H9 (cell line): ENCODE measurements around the gene EGLN3. TPM values are rescaled to one million over a fixed set of nuclear protein-coding genes. Genes with fewer than 3 reads are reported as not detected.
A peak's percentile ranks its signal among the peaks of the same experiment; 100 is the strongest.

Experiments used
- DNase-seq: peaks from one replicate; pipeline ENCODE4 v3.0.0-alpha.2; 2017
- H2AFZ ChIP-seq: one replicate; pipeline ENCODE4 v1.6.1; 2013; ENCODE audit warnings: mild to moderate bottlenecking, low read length, control low read depth, moderate library complexity
- H2AK5ac ChIP-seq: 2 replicates; pipeline ENCODE4 v1.6.1; 2013; ENCODE audit warnings: low read length, control low read depth, mixed read lengths; ENCODE audit not compliant: insufficient read length
- H2BK120ac ChIP-seq: one replicate; pipeline ENCODE4 v1.6.1; 2013; ENCODE audit warnings: low read depth, mild to moderate bottlenecking, low read length, control low read depth, inconsistent platforms; ENCODE audit not compliant: poor library complexity, severe bottlenecking
- H2BK12ac ChIP-seq: 2 replicates; pipeline ENCODE4 v1.6.1; 2013; ENCODE audit warnings: low read length, control low read depth, mixed read lengths, low read depth; ENCODE audit not compliant: insufficient read length
- H2BK15ac ChIP-seq: 2 replicates; pipeline ENCODE4 v1.6.1; 2013; ENCODE audit warnings: low read depth, low read length, control low read depth
- H2BK20ac ChIP-seq: one replicate; pipeline ENCODE4 v1.6.1; 2013; ENCODE audit warnings: low read depth, mild to moderate bottlenecking, low read length, control low read depth, inconsistent platforms; ENCODE audit not compliant: poor library complexity, severe bottlenecking
- H2BK5ac ChIP-seq: 2 replicates; pipeline ENCODE4 v1.6.1; 2013; ENCODE audit warnings: low read length, control low read depth, mixed read lengths; ENCODE audit not compliant: insufficient read length
- H3K14ac ChIP-seq: 2 replicates; pipeline ENCODE4 v1.6.1; 2013; ENCODE audit warnings: low read length, control low read depth; ENCODE audit not compliant: insufficient read depth
- H3K18ac ChIP-seq: 2 replicates; pipeline ENCODE4 v1.6.1; 2013; ENCODE audit warnings: low read depth, mild to moderate bottlenecking, mixed read lengths, low read length, control low read depth; ENCODE audit not compliant: insufficient read length
- H3K23ac ChIP-seq: 2 replicates; pipeline ENCODE4 v1.6.1; 2013; ENCODE audit warnings: low read length, control low read depth, mixed read lengths, low read depth; ENCODE audit not compliant: insufficient read length
- H3K23me2 ChIP-seq: 2 replicates; pipeline ENCODE4 v1.6.1; 2013; ENCODE audit warnings: low read depth, mild to moderate bottlenecking, mixed read lengths, low read length, control low read depth; ENCODE audit not compliant: insufficient read length, poor library complexity, severe bottlenecking
- H3K27ac ChIP-seq: 2 replicates; pipeline ENCODE4 v1.5.1; 2013; ENCODE audit warnings: low read length, control low read depth, mixed read lengths, low read depth; ENCODE audit not compliant: insufficient read length
- H3K27me3 ChIP-seq: 2 replicates; pipeline ENCODE4 v1.6.1; 2013; ENCODE audit warnings: low read length, control low read depth, inconsistent platforms; ENCODE audit not compliant: insufficient read depth
- H3K4ac ChIP-seq: 2 replicates; pipeline ENCODE4 v1.6.1; 2013; ENCODE audit warnings: low read depth, mild to moderate bottlenecking, control low read depth, inconsistent platforms, low read length, moderate library complexity
- H3K4me1 ChIP-seq: 2 replicates; pipeline ENCODE4 v1.6.1; 2013; ENCODE audit warnings: low read length, control low read depth, inconsistent platforms; ENCODE audit not compliant: insufficient read depth
- H3K4me2 ChIP-seq: 2 replicates; pipeline ENCODE4 v1.6.1; 2013; ENCODE audit warnings: low read length, control low read depth, mixed read lengths; ENCODE audit not compliant: insufficient read length, insufficient read depth
- H3K56ac ChIP-seq: 2 replicates; pipeline ENCODE4 v1.6.1; 2013; ENCODE audit warnings: low read depth, mild to moderate bottlenecking, mixed read lengths, low read length, control low read depth; ENCODE audit not compliant: insufficient read length
- H3K79me1 ChIP-seq: 2 replicates; pipeline ENCODE4 v1.6.1; 2013; ENCODE audit warnings: low read depth, mild to moderate bottlenecking, moderate library complexity, low read length, control low read depth, inconsistent platforms; ENCODE audit not compliant: insufficient read depth, poor library complexity, severe bottlenecking
- H3K79me2 ChIP-seq: 2 replicates; pipeline ENCODE4 v1.6.1; 2013; ENCODE audit warnings: low read length, control low read depth, inconsistent platforms; ENCODE audit not compliant: insufficient read depth
- H3K9ac ChIP-seq: 2 replicates; pipeline ENCODE4 v1.6.1; 2013; ENCODE audit warnings: low read length, control low read depth, mixed read lengths; ENCODE audit not compliant: insufficient read length; ENCODE audit errors: extremely low read depth
- H3K9me3 ChIP-seq: one replicate; pipeline ENCODE4 v1.6.1; 2013; ENCODE audit warnings: low read depth, low read length, inconsistent platforms; ENCODE audit not compliant: control insufficient read depth
- H3T11ph ChIP-seq: one replicate; pipeline ENCODE4 v1.6.1; 2013; ENCODE audit warnings: mild to moderate bottlenecking, low read length, control low read depth, inconsistent platforms
- H4K20me1 ChIP-seq: one replicate; pipeline ENCODE4 v1.6.1; 2013; ENCODE audit not compliant: control insufficient read depth, insufficient read length, insufficient read depth
- H4K5ac ChIP-seq: 2 replicates; pipeline ENCODE4 v1.6.1; 2013; ENCODE audit warnings: low read depth, mild to moderate bottlenecking, mixed read lengths, low read length, control low read depth; ENCODE audit not compliant: insufficient read length
- H4K8ac ChIP-seq: replicated peaks from 2 replicates; pipeline ENCODE4 v1.6.1; 2013; ENCODE audit warnings: low read length, control low read depth, mixed read lengths, low read depth; ENCODE audit not compliant: insufficient read length
- H4K91ac ChIP-seq: 2 replicates; pipeline ENCODE4 v1.6.1; 2013; ENCODE audit warnings: low read depth, mild to moderate bottlenecking, moderate library complexity, mixed read lengths, low read length, control low read depth; ENCODE audit not compliant: insufficient read length
- H3K27ac Mint-ChIP-seq, 3 experiments: 2 replicates in 2 of 3; 3 replicates in 1 of 3; pipeline ENCODE4 v1.8.0; 2020 to 2021; ENCODE audit warnings: mixed read lengths in 3 of 3, mild to moderate bottlenecking in 1 of 3, moderate library complexity in 1 of 3
- H3K27me3 Mint-ChIP-seq: 2 replicates; pipeline ENCODE4 v1.8.0; 2021; ENCODE audit warnings: low read depth, mild to moderate bottlenecking, moderate library complexity, mixed read lengths
- H3K36me3 Mint-ChIP-seq, 3 experiments: 2 replicates in 2 of 3; 3 replicates in 1 of 3; pipeline ENCODE4 v1.8.0; 2020 to 2021; ENCODE audit warnings: low read depth in 3 of 3, mixed read lengths in 3 of 3; ENCODE audit not compliant: insufficient read depth in 1 of 3
- H3K4me1 Mint-ChIP-seq, 2 experiments: 2 replicates each; pipeline ENCODE4 v1.8.0; 2020; ENCODE audit warnings: mixed read lengths in 2 of 2
- H3K4me3 Mint-ChIP-seq, 2 experiments: 2 replicates in 1 of 2; 3 replicates in 1 of 2; pipeline ENCODE4 v1.8.0; 2020 to 2021; ENCODE audit warnings: mild to moderate bottlenecking in 2 of 2, mixed read lengths in 2 of 2, moderate library complexity in 1 of 2
- H3K9me3 Mint-ChIP-seq, 2 experiments: 2 replicates in 1 of 2; 3 replicates in 1 of 2; pipeline ENCODE4 v1.8.0; 2020; ENCODE audit warnings: mild to moderate bottlenecking in 2 of 2, mixed read lengths in 2 of 2, moderate library complexity in 1 of 2
- CTCF ChIP-seq: fragments of 200-600 bp; sonication (generic); conservative IDR thresholded peaks from 3 replicates; pipeline ENCODE4 v1.8.0; 2021; ENCODE audit warnings: antibody characterized with exemption, mild to moderate bottlenecking
- WGBS: extraction: QIAGEN DNeasy Blood & Tissue Kit; methylation state at CpG from one replicate; pipeline ENCODE4 v1.1.7; 2013; ENCODE audit warnings: missing lambda C conversion rate, low lambda C conversion rate, mixed read lengths; ENCODE audit not compliant: insufficient read length; ENCODE audit errors: extremely low coverage; 5-methylcytosine and 5-hydroxymethylcytosine counted together
- total RNA-seq: library from RNA; stranded (reverse); gene quantifications from 2 replicates; pipeline ENCODE4 v1.2.1, GENCODE V29; 2021

The EGLN3 gene
- total RNA-seq, 1 experiment from 2014 or later = 19.8 TPM

DNA sequence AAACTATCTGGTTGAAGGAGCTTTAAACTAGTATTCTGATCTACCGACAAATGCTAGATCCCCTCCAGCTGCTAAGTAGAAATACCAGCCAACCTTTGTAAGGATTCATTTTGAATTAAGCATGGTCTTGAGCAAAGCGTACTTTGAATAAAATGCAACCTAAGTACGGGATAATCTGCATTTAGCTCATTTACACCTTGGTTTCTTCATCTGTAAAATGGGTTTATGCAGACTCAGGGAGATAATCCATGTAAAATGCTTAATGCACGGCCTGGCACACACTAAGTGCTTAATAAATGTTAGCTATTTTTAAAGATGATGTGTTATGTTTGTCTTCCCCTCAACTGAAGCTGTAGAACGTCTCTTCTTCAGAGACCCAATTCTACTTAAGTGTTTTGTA lies 15.9 kb downstream of the EGLN3 start:
- H3K27me3 ChIP-seq = no peaks in the 10 kb centered on the region
- H4K8ac ChIP-seq = no peak overlapping the region
- Mint-ChIP-seq H3K4me3 (no peak overlapping the region), H3K36me3 (peaks cover 3 to 21% (median 12%) of the 10 kb centered on the region in 3 experiments; a peak in 5 of 7 replicates), H3K9me3 (no peaks in the 10 kb centered on the region), H3K27me3 (no peaks in the 10 kb centered on the region), H3K27ac (peak overlapping the region in 1 of 3 experiments; percentile 81; a peak in 3 of 7 replicates), H3K4me1 (peaks cover 87% of the 10 kb centered on the region in 2 experiments)
- H3K9me3 ChIP-seq = no peaks in the 10 kb centered on the region
- no peak overlapping the region for H4K91ac ChIP-seq
- H3K4ac ChIP-seq = no peak overlapping the region
- H3K14ac ChIP-seq = no peak overlapping the region
- no peaks in the 10 kb centered on the region for H4K20me1 ChIP-seq
- no peak overlapping the region for H2BK5ac ChIP-seq
- H2AFZ ChIP-seq = no peak overlapping the region
- H3K18ac ChIP-seq = no peak overlapping the region
- no peak overlapping the region for H2BK20ac ChIP-seq
- H3K56ac ChIP-seq = no peak overlapping the region
- WGBS = no CpG with 5 or more reads among the region's 5 CpGs
- no peak overlapping the region for H3K23ac ChIP-seq
- no peaks in the 10 kb centered on the region for H3K23me2 ChIP-seq
- H2BK15ac ChIP-seq = no peak overlapping the region
- H4K5ac ChIP-seq = no peak overlapping the region
- H3K79me1 ChIP-seq = no peaks in the 10 kb centered on the region
- H2BK120ac ChIP-seq = no peak overlapping the region
- TF ChIP-seq CTCF = no peak
- H3T11ph ChIP-seq = no peak overlapping the region
- no peak overlapping the region for H2BK12ac ChIP-seq
- no peak overlapping the region for H3K4me2 ChIP-seq
- DNase-seq = no peak
- H3K27ac ChIP-seq = no peak overlapping the region
- H3K9ac ChIP-seq = no peak overlapping the region
- peaks cover 25% of the 10 kb centered on the region; the same call in 1 of the 2 replicates for H3K4me1 ChIP-seq
- H2AK5ac ChIP-seq = no peak overlapping the region
- H3K79me2 ChIP-seq = peaks cover 6% of the 10 kb centered on the region; the same call in 1 of the 2 replicates
